Breast epithelium (tissue), 3 donors: Measurements from ENCODE around the gene GRAMD2A.

Experiments
- POLR2AphosphoS5 ChIP-seq, 3 donors: sonication (generic); formaldehyde crosslinking; IDR thresholded peaks; one replicate each; pipeline ENCODE4 v1.6.1; 2017; ENCODE audit warnings: antibody characterized with exemption in 3 of 3
- TF ChIP-seq, protein P1 (sequence below), 3 donors: fragments of 450-650 bp; IDR thresholded peaks; one replicate each; pipeline ENCODE4 v1.5.1; 2016 to 2017; ENCODE audit warnings: antibody characterized with exemption in 3 of 3, mild to moderate bottlenecking in 3 of 3, moderate library complexity in 3 of 3

DNA sequence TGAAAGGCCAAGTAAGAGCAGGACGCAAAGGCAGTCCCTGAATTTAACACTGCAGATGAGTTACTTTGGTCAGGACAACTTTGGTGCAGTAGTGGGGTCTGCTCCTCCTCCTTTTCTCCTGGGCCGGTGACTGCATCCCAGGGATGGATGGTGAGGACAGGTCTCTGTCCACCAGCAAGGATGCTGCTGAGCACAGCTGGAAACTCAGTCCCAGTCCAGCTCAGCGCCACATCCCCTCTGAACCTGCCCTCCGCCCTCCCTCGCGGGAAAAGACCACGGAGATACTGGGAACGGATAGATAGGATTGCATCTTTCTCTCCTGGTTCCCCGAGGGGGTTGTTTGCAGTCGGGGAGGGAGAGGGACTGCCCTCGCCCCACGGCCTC lies 13.8 kb downstream of the GRAMD2A start:
- no peak for TF ChIP-seq POLR2AphosphoS5 (IDR thresholded peaks at IDR 0.05)
- TF ChIP-seq, protein P1, sequence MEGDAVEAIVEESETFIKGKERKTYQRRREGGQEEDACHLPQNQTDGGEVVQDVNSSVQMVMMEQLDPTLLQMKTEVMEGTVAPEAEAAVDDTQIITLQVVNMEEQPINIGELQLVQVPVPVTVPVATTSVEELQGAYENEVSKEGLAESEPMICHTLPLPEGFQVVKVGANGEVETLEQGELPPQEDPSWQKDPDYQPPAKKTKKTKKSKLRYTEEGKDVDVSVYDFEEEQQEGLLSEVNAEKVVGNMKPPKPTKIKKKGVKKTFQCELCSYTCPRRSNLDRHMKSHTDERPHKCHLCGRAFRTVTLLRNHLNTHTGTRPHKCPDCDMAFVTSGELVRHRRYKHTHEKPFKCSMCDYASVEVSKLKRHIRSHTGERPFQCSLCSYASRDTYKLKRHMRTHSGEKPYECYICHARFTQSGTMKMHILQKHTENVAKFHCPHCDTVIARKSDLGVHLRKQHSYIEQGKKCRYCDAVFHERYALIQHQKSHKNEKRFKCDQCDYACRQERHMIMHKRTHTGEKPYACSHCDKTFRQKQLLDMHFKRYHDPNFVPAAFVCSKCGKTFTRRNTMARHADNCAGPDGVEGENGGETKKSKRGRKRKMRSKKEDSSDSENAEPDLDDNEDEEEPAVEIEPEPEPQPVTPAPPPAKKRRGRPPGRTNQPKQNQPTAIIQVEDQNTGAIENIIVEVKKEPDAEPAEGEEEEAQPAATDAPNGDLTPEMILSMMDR (IDR thresholded peaks at IDR 0.05) = no peak
